Measurements from ENCODE around the gene ADK. TPM values are rescaled to one million over a fixed set of nuclear protein-coding genes. Genes with fewer than 3 reads are reported as not detected.

The ADK gene
- total RNA-seq, 4 donors from 2014 or later, result 15.9 to 28.8 (median 23.3) TPM

DNA sequence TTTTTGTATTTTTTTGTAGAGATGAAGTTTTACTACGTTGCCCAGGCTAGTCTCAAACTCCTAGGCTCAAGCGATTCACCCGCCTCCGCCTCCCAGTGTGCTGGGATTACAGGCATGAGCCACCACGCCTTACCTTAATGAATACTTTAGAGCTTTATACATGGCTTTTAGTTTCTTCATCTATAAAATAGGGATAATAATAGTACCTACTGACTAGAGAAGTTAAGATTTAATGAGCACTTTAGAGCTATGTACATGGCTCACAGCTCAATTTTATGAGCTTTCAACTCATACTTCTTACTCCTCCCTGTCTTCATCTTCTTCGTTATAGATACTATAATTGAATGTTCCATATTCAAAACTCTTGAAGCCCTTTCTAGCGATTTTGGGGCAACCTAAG lies 445.7 kb downstream of the ADK start:
- in situ Hi-C loops (cut with MboI; ENCODE audit: low sequenced_read_pairs in 4 of 4) (no loop called here), intact Hi-C loops (cut with DNase I; ENCODE audit: low total_unique reads) (no loop called here)
- no peak overlapping the region for H3K27ac ChIP-seq
- no peaks in the 10 kb centered on the region for H3K27me3 ChIP-seq
- no peak overlapping the region for H3K4me3 ChIP-seq
- TF ChIP-seq POLR2A (IDR thresholded peaks at IDR 0.05), result no peak
- TF ChIP-seq, protein P1, sequence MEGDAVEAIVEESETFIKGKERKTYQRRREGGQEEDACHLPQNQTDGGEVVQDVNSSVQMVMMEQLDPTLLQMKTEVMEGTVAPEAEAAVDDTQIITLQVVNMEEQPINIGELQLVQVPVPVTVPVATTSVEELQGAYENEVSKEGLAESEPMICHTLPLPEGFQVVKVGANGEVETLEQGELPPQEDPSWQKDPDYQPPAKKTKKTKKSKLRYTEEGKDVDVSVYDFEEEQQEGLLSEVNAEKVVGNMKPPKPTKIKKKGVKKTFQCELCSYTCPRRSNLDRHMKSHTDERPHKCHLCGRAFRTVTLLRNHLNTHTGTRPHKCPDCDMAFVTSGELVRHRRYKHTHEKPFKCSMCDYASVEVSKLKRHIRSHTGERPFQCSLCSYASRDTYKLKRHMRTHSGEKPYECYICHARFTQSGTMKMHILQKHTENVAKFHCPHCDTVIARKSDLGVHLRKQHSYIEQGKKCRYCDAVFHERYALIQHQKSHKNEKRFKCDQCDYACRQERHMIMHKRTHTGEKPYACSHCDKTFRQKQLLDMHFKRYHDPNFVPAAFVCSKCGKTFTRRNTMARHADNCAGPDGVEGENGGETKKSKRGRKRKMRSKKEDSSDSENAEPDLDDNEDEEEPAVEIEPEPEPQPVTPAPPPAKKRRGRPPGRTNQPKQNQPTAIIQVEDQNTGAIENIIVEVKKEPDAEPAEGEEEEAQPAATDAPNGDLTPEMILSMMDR (IDR thresholded peaks at IDR 0.05 in 4 of 5, conservative IDR thresholded peaks at IDR 0.05 in 1 of 5), result no peak
- ATAC-seq, result no peak
- H3K9me3 ChIP-seq, result no peaks in the 10 kb centered on the region
- H3K4me1 ChIP-seq, result peaks cover 14% of the 10 kb centered on the region in 2 donors
- H3K36me3 ChIP-seq, result no peaks in the 10 kb centered on the region
- DNase-seq, result no peak

DNA sequence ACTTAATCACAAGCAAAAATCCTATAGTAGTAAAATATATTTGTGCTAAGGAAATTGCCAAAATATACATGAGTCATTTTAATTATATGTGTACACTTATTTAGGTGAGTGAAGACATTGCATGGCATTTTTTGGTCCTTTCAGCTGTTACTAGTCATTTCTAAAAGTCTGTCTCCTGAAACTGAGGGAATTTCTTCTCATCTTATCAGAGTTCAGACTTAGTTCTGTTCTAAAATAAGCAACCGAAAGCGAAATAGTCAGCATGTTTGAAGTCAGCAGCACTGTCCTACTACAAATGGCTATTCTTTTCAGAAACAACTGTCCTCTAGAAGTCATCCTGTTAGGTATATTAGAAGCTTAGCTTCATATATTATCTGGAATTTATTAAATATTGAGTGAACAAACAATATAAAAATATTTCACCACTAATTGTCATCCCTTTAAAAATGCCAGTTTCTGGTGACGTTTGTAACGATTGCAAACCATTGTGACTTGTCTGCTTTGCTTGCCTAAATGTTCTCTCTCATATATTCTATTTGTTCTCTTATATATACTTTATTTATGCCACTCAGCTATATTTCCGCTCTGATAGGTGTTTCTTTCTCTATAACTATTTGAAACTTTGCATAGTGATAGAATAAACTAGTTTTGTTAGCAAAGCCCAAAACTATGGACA lies 448.0 kb downstream of the ADK start:
- DNase-seq (no peak), ATAC-seq (no peak)
- intact Hi-C loops (cut with DNase I; ENCODE audit: low total_unique reads) (no loop called here), in situ Hi-C loops (cut with MboI; ENCODE audit: low sequenced_read_pairs in 4 of 4) (no loop called here)
- no peaks in the 10 kb centered on the region for H3K4me1 ChIP-seq
- no peak overlapping the region for H3K27ac ChIP-seq
- H3K4me3 ChIP-seq, result no peak overlapping the region
- H3K36me3 ChIP-seq, result no peaks in the 10 kb centered on the region
- no peaks in the 10 kb centered on the region for H3K27me3 ChIP-seq
- TF ChIP-seq POLR2A (IDR thresholded peaks at IDR 0.05), result no peak
- TF ChIP-seq, protein P1 (IDR thresholded peaks at IDR 0.05 in 4 of 5, conservative IDR thresholded peaks at IDR 0.05 in 1 of 5), result no peak
- H3K9me3 ChIP-seq, result no peaks in the 10 kb centered on the region

DNA sequence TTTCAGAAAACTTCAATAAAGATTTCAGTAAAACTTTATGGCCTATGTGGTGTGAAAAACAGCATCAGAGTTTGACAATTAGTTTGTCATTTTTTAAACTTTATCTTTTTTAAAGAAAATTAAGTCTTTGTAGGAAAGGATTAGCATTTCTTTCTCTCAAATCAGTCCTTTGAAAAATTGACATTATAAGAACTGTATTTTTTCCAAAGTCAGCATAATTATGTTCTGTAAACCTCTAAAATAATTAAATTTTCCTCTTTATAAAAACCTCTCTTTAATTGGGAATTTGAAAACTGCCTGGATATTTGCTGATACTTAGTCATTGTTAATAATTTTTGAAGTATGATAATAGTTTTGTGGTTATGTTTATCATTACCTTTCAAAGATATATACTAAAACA lies 448.7 kb downstream of the ADK start:
- intact Hi-C loops (cut with DNase I; ENCODE audit: low total_unique reads), result no loop called here
- in situ Hi-C loops (cut with MboI; ENCODE audit: low sequenced_read_pairs in 4 of 4), result no loop called here
- no peak overlapping the region for H3K27ac ChIP-seq

DNA sequence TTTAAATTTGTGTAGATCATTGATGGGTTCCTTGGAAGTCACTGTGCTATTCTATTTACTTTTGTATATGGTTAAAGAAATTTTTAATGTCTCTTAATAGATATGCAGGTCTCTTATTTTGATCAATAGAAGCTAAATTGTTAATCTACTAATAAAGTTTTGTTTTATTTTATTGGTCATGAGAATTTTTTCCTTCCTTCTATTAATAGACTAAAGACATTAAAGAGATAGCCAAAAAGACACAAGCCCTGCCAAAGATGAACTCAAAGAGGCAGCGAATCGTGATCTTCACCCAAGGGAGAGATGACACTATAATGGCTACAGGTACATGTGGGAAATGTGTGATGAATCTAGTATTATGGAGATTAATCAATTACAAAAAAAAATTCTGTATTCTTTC lies 449.1 kb downstream of the ADK start:
- Histone ChIP-seq H3K27me3 (no peaks in the 10 kb centered on the region), H3K36me3 (no peaks in the 10 kb centered on the region), H3K27ac (no peak overlapping the region), H3K4me1 (no peaks in the 10 kb centered on the region), H3K4me3 (no peak overlapping the region), H3K9me3 (no peaks in the 10 kb centered on the region)
- in situ Hi-C loops (cut with MboI; ENCODE audit: low sequenced_read_pairs in 4 of 4) (no loop called here), intact Hi-C loops (cut with DNase I; ENCODE audit: low total_unique reads) (no loop called here)
- no peak for ATAC-seq
- DNase-seq, result no peak
- TF ChIP-seq POLR2A (IDR thresholded peaks at IDR 0.05), result no peak
- TF ChIP-seq, protein P1 (IDR thresholded peaks at IDR 0.05 in 4 of 5, conservative IDR thresholded peaks at IDR 0.05 in 1 of 5), result no peak

More for the DNA sequence above, 448.7 kb downstream of the ADK start:
- no peak overlapping the region for H3K4me3 ChIP-seq
- no peaks in the 10 kb centered on the region for H3K4me1 ChIP-seq
- DNase-seq (no peak), ATAC-seq (no peak)
- H3K9me3 ChIP-seq, result no peaks in the 10 kb centered on the region
- H3K36me3 ChIP-seq, result no peaks in the 10 kb centered on the region
- H3K27me3 ChIP-seq, result no peaks in the 10 kb centered on the region
- TF ChIP-seq POLR2A (IDR thresholded peaks at IDR 0.05), result no peak
- TF ChIP-seq, protein P1 (IDR thresholded peaks at IDR 0.05 in 4 of 5, conservative IDR thresholded peaks at IDR 0.05 in 1 of 5), result no peak

DNA sequence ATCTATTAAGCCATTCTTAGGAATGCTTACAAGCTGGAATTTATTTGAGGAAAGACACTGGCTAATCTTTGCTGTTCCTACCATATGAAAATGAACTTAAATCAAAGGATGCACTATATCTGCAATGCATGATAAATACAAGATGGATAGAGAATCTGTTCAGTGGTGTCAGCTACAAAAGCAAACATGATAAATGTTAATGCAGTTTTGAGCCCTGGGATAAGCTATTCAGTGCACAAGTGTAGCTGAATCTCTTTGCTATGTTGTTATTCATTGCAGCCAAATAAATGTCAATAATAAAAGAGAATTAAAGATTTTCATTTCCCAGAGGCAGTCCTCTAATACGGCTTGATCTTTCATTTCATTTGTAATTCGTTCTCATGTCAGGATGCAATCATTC lies 451.6 kb downstream of the ADK start:
- in situ Hi-C loops (cut with MboI; ENCODE audit: low sequenced_read_pairs in 4 of 4) (no loop called here), intact Hi-C loops (cut with DNase I; ENCODE audit: low total_unique reads) (no loop called here)
- no peak for ATAC-seq

More for the DNA sequence above, 451.6 kb downstream of the ADK start:
- Histone ChIP-seq H3K27ac (no peak overlapping the region), H3K9me3 (no peaks in the 10 kb centered on the region), H3K4me3 (no peak overlapping the region), H3K27me3 (no peaks in the 10 kb centered on the region), H3K36me3 (no peaks in the 10 kb centered on the region), H3K4me1 (no peaks in the 10 kb centered on the region)
- no peak for DNase-seq
- no peak for TF ChIP-seq POLR2A (IDR thresholded peaks at IDR 0.05)
- TF ChIP-seq, protein P1 (IDR thresholded peaks at IDR 0.05 in 4 of 5, conservative IDR thresholded peaks at IDR 0.05 in 1 of 5), result no peak
